GM12892 (cell line): ENCODE results near the gene CTBP2.

Source experiments
- POLR2A ChIP-seq: IDR thresholded peaks from 2 replicates; pipeline ENCODE4 v1.6.1; 2011; ENCODE audit warnings: low read depth, low read length, control low read depth
- TAF1 ChIP-seq: IDR thresholded peaks from 2 replicates; pipeline ENCODE4 v1.6.1; 2011; ENCODE audit warnings: low read depth, mild to moderate bottlenecking, control low read depth, low read length, borderline replicate concordance

DNA sequence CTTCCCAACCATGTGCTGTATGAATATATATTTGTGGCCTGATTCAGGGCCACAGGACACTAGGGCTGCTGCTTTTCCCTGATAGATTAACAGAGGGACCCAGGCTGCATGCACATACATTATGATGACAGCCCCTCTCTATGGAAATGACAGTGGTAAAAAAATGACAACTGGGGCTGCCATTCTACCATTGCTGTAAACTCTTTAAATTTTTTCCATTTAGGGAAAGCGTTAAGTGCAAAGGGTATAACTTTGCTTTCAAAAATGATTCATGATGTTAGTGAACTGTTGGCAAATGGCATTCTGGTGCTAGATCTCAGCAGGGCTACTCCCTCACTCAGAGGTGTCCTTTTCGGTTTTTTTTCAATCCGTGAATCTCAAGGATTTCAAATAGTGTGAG is 4.2 kb downstream of the CTBP2 start:
- no peak for TF ChIP-seq POLR2A
- no peak for TF ChIP-seq TAF1
